Measurements from ENCODE around the gene UCHL5. TPM values are rescaled to one million over a fixed set of nuclear protein-coding genes. Genes with fewer than 3 reads are reported as not detected.

The UCHL5 gene
- total and polyA plus RNA-seq, 2 of the 13 experiments (the other 11 are each of a cell fraction or from before 2014, with no cell fraction given) = 18.2 to 44.1 TPM

DNA sequence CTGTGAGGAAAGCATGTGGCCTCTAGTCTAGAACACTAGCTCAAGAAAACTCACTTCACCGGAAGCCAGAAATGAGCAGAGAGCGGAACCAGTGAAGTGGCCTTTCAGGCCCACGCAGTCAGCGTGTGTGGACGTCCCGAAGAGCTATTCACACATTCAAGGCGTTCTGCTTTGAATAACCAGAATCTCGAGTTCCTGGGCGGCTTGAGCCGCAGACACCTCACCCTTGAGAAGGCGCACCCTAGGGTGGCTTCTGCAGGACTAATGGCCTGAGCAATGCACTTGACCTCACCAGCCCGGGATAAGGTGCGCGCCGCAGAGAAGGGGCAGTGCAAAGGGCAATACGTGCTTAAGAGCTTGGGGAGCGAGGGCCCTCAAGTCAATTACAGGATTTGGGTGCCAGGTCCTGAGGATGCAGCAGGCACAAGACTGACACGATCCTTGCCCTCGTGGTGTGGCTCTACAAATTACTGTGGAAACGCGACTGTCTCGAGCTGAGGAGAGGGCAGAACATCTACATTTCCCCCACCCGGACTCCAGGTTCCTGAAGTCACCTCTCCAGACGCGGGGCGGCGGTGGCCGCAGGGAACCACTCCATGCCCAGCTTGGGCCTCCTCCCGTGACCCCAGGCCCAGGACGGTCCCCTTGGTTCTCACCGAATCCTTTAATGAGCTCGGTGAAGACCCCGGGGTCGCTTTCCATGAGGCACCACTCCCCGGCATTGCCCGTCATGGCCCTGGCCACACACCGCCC is 455 bp downstream of the UCHL5 start (continued):
- TF ChIP-seq ZNF276 (CRISPR knock-in tag; IDR thresholded peaks at IDR 0.05; ENCODE audit: low read depth) (0 out of 2 replicates have a peak, but pooled peaks have one; percentile 5), YY1 (IDR thresholded peaks at IDR 0.05; ENCODE audit: insufficient read depth, insufficient replicate concordance, low read depth, low read length) (no peak), TAF15 (IDR thresholded peaks at IDR 0.05; ENCODE audit: low read depth, low read length, poor library complexity, severe bottlenecking) (no peak), RBM22 (optimal IDR thresholded peaks at IDR 0.05; ENCODE audit: low read length) (no peak), NAIF1 (CRISPR knock-in tag; IDR thresholded peaks at IDR 0.05; ENCODE audit: borderline replicate concordance) (peak; percentile 91), ZNF431 (CRISPR knock-in tag; IDR thresholded peaks at IDR 0.05; ENCODE audit: borderline replicate concordance, low read depth) (no peak), ZNF224 (CRISPR knock-in tag; IDR thresholded peaks at IDR 0.05) (no peak), EHMT2 (IDR thresholded peaks at IDR 0.05; ENCODE audit: borderline replicate concordance, low read depth, low read length) (no peak), ZNF75D (CRISPR knock-in tag; IDR thresholded peaks at IDR 0.05; ENCODE audit: borderline replicate concordance) (no peak), HNRNPLL (IDR thresholded peaks at IDR 0.05; ENCODE audit: low read depth, low read length, poor library complexity, severe bottlenecking) (peak; percentile 76), HBP1 (CRISPR knock-in tag; IDR thresholded peaks at IDR 0.05; ENCODE audit: low read depth) (0 out of 2 replicates have a peak, but pooled peaks have one; percentile 26), KDM1A (CRISPR knock-in tag; IDR thresholded peaks at IDR 0.05) (no peak), ZNF354B (CRISPR knock-in tag; IDR thresholded peaks at IDR 0.05) (no peak), FOXM1 (CRISPR knock-in tag; IDR thresholded peaks at IDR 0.05) (no peak), ASH2L (IDR thresholded peaks at IDR 0.05; ENCODE audit: insufficient read length, low read depth, low read length) (no peak), MAX (IDR thresholded peaks at IDR 0.05) (0 out of 2 replicates have a peak, but pooled peaks have one; percentile 8), ZNF460 (CRISPR knock-in tag; IDR thresholded peaks at IDR 0.05; ENCODE audit: borderline replicate concordance) (no peak), ZNF350 (CRISPR knock-in tag; IDR thresholded peaks at IDR 0.05; ENCODE audit: borderline replicate concordance, low read depth) (no peak), TAF1 (CRISPR knock-in tag; IDR thresholded peaks at IDR 0.05) (no peak), ZNF121 (CRISPR knock-in tag; IDR thresholded peaks at IDR 0.05) (no peak)
- TF ChIP-seq, protein P1, sequence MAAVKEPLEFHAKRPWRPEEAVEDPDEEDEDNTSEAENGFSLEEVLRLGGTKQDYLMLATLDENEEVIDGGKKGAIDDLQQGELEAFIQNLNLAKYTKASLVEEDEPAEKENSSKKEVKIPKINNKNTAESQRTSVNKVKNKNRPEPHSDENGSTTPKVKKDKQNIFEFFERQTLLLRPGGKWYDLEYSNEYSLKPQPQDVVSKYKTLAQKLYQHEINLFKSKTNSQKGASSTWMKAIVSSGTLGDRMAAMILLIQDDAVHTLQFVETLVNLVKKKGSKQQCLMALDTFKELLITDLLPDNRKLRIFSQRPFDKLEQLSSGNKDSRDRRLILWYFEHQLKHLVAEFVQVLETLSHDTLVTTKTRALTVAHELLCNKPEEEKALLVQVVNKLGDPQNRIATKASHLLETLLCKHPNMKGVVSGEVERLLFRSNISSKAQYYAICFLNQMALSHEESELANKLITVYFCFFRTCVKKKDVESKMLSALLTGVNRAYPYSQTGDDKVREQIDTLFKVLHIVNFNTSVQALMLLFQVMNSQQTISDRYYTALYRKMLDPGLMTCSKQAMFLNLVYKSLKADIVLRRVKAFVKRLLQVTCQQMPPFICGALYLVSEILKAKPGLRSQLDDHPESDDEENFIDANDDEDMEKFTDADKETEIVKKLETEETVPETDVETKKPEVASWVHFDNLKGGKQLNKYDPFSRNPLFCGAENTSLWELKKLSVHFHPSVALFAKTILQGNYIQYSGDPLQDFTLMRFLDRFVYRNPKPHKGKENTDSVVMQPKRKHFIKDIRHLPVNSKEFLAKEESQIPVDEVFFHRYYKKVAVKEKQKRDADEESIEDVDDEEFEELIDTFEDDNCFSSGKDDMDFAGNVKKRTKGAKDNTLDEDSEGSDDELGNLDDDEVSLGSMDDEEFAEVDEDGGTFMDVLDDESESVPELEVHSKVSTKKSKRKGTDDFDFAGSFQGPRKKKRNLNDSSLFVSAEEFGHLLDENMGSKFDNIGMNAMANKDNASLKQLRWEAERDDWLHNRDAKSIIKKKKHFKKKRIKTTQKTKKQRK (IDR thresholded peaks at IDR 0.05; ENCODE audit: low read length) = no peak
- TF ChIP-seq, protein P2, sequence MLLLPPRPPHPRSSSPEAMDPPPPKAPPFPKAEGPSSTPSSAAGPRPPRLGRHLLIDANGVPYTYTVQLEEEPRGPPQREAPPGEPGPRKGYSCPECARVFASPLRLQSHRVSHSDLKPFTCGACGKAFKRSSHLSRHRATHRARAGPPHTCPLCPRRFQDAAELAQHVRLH (CRISPR knock-in tag; IDR thresholded peaks at IDR 0.05; ENCODE audit: borderline replicate concordance, low read depth) = no peak

All from HepG2 (cell line).